IMR-90 (cell line): ENCODE data around the gene TRIM27.

ENCODE experiments used
- BHLHE40 ChIP-seq: fragments of 150-350 bp; IDR thresholded peaks from 2 replicates; pipeline ENCODE4 v1.6.1; 2016; ENCODE audit warnings: mild to moderate bottlenecking, low read depth, low read length
- CEBPB ChIP-seq: IDR thresholded peaks from 2 replicates; pipeline ENCODE4 v1.6.1; 2012; ENCODE audit warnings: low read depth, low read length, improper control_type of control experiment
- CHD1 ChIP-seq: IDR thresholded peaks from 2 replicates; pipeline ENCODE4 v1.6.1; 2012; ENCODE audit warnings: low read depth, low read length, improper control_type of control experiment
- CTCF ChIP-seq: conservative IDR thresholded peaks from 2 replicates; pipeline ENCODE4 v1.5.1; 2012; ENCODE audit warnings: mild to moderate bottlenecking, low read depth, low read length, improper control_type of control experiment
- FOS ChIP-seq: fragments of 150-350 bp; IDR thresholded peaks from 2 replicates; pipeline ENCODE4 v1.6.1; 2016; ENCODE audit warnings: low read depth, low read length
- MAFK ChIP-seq: IDR thresholded peaks from 2 replicates; pipeline ENCODE4 v1.6.1; 2012; ENCODE audit warnings: low read depth, low read length, improper control_type of control experiment
- MAZ ChIP-seq: IDR thresholded peaks from 2 replicates; pipeline ENCODE4 v1.6.1; 2012; ENCODE audit warnings: low read depth, mild to moderate bottlenecking, low read length, improper control_type of control experiment, moderate library complexity, borderline replicate concordance
- MXI1 ChIP-seq: IDR thresholded peaks from 2 replicates; pipeline ENCODE4 v1.6.1; 2012; ENCODE audit warnings: low read depth, mild to moderate bottlenecking, low read length, moderate library complexity, borderline replicate concordance
- POLR2A ChIP-seq: IDR thresholded peaks from 2 replicates; pipeline ENCODE4 v1.6.1; 2012; ENCODE audit warnings: mild to moderate bottlenecking, low read depth, low read length
- RAD21 ChIP-seq: IDR thresholded peaks from 2 replicates; pipeline ENCODE4 v1.6.1; 2012; ENCODE audit warnings: low read length, improper control_type of control experiment
- RCOR1 ChIP-seq: IDR thresholded peaks from 2 replicates; pipeline ENCODE4 v1.6.1; 2012; ENCODE audit warnings: mild to moderate bottlenecking, low read length, improper control_type of control experiment; ENCODE audit not compliant: insufficient replicate concordance
- TF ChIP-seq, protein P1 (sequence below): fragments of 150-350 bp; IDR thresholded peaks from 2 replicates; pipeline ENCODE4 v1.6.1; 2017; ENCODE audit warnings: mild to moderate bottlenecking, antibody characterized with exemption, low read length, low read depth
- TF ChIP-seq, protein P2 (sequence below): fragments of 150-350 bp; IDR thresholded peaks from 2 replicates; pipeline ENCODE4 v1.6.1; 2016; ENCODE audit warnings: low read depth, mild to moderate bottlenecking, low read length, moderate library complexity, borderline replicate concordance

DNA sequence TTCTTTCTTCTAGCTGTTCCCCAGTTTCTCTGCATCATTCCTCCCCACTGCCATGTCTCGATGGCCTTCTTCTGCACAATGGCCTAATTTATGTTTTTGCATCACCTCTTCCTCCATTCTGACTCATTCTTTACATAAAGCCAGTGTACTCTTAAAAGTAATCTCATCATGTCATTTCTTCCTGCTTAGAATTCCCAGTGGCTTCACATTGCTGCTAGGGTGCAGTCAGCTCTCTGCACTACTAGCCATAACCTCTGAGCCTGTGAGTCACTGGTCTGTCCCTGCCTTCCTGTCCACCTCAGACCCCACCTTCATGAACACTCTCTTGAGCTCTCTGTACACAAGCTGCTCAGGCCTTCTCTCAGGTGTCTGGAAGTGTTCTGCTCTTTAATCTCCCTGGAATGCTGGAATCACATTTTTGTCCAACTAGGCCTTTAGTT lies 24.1 kb upstream of the TRIM27 start:
- TF ChIP-seq, protein P1, sequence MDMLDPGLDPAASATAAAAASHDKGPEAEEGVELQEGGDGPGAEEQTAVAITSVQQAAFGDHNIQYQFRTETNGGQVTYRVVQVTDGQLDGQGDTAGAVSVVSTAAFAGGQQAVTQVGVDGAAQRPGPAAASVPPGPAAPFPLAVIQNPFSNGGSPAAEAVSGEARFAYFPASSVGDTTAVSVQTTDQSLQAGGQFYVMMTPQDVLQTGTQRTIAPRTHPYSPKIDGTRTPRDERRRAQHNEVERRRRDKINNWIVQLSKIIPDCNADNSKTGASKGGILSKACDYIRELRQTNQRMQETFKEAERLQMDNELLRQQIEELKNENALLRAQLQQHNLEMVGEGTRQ = no peak
- TF ChIP-seq CTCF (no peak), CEBPB (no peak), MXI1 (no peak), CHD1 (no peak), RAD21 (no peak), RCOR1 (no peak), POLR2A (no peak), FOS (no peak), MAFK (no peak), MAZ (no peak), BHLHE40 (no peak)
- TF ChIP-seq, protein P2, sequence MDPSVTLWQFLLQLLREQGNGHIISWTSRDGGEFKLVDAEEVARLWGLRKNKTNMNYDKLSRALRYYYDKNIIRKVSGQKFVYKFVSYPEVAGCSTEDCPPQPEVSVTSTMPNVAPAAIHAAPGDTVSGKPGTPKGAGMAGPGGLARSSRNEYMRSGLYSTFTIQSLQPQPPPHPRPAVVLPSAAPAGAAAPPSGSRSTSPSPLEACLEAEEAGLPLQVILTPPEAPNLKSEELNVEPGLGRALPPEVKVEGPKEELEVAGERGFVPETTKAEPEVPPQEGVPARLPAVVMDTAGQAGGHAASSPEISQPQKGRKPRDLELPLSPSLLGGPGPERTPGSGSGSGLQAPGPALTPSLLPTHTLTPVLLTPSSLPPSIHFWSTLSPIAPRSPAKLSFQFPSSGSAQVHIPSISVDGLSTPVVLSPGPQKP = no peak
